ENCODE data around the gene SAMMSON.

The SAMMSON gene

DNA sequence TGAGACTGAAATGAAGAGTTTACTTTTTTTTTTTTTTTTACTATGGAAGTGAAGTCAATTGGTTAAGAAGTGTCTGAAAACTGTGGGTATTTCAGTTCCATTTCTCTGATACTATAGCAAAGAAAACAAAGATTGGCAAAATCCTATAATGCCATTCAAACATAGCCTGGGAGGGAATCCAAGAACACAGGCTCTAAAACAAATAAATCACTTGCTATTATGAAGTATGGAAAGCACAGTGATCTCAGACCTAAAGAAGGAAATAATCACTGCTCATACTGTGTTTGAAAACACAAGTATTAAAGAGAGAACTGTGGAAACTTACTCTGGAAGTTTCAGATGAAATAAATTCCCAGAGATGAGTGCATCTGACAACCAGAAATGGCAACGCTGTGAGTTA is 12.0 kb downstream of the SAMMSON start:
- DNase-seq (ENCODE audit: low read depth): no peak

DNA sequence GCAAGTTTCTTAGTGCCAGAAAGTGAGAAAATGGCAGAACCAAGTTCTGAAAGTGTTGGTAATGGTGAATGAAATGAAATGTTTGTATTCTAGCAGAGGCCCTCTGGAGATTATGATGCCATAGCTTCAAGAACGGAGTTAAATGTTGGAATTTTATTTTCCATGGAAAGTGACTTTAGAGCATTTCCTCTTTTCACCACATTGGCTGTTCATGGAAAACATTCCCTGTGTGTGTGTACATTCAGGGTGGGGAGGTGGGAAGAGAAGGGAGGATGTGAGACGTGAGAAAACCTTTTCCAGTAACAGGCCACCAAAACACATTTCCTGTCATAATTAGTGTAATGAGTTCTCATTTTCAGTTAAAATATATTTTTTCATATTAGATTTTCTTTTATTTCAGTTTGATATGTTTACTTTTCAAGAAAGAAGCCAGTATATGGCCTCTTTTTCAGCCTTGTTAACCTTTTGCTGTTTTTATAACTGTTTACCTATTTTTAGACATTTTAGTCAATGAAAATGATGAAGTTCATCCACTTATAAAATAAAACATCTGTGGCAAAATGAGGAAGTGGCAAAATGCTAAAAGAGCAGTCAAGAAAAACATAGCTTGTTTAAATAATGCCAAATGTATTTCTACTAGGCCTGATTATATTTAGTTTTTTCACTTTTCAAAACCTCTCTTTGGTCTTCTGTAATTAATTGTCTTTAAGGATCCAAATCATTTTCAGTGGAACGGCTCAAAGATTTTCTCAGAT is 21.6 kb downstream of the SAMMSON start:
- DNase-seq (ENCODE audit: low read depth): no peak

DNA sequence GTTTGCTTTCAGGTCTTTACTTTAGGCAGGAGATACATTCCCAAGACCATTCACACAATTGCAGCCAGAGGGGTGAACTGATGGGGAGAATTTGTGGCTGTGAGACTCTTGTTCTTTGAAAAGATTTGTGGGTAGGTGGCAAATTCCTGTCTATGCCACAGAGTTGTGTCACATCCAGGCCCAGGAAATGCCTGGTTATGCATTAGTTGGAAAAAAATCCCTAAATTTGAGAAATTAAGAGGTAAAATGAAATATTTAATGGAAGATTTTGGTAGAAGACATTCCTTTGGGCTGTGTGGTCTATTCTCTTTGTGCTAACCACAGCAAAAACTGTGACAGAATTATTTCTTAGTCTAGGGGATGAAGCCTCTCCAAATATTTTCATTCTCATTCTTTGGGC is 28.8 kb downstream of the SAMMSON start:
- DNase-seq (ENCODE audit: low read depth): no peak

DNA sequence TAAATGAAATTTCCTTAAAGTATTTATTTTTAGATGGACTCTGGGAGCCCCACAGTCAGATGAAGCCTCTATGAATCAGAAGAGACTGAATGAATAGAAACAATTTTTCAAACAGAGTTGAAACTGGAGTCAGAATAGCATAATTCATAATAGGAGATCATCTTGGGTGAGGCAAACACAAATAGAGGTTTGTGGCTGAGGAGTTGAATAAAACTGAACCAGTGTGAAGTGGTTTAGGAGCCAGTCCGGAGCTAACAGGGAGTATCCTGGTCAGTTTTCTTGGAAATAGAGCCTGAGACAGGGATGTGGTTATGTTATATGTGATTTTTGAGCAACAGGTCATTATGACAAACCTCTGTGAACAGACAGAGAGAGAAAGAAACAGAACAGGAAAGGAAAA is 39.2 kb downstream of the SAMMSON start:
- DNase-seq (ENCODE audit: low read depth): no peak

DNA sequence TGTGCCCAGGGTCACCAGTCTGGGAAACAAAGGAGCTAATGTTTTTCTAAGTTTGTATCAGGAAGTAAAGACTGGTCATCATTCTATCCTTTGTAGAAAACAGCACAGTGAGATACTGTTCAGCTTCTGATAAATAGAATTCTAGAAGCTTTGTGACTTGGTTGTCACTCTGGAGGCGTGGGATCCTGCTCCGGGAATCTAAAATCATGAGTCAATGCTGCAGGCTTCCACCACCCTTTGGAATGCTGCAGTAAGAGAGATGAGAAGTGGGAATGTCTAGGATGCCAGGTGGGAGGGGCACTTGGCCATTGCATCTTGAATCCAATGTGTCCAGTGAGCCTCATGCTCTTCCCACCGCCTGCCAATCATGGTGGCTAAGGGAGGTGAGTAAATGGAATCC is 40.9 kb downstream of the SAMMSON start:
- no peak for DNase-seq (ENCODE audit: low read depth)

DNA sequence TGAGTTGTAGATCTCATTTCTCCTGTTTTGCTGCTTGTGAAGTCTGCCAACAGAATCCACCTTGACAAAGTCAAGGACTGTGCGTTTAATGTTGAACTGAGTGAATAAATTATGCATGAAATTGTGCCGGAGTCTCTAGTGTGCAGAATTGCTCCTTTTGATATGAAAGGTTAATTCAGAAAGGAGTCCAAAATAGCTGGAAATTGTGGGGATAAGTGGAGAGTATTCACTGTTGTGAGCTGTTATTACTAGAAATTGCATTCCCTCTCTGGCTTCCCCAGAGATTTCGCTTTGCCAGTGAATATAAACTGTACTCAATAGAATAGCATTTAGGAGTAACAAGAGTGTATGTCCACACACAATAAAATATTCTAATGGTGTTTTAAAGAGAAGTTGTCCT is 43.1 kb downstream of the SAMMSON start:
- no peak for DNase-seq (ENCODE audit: low read depth)

DNA sequence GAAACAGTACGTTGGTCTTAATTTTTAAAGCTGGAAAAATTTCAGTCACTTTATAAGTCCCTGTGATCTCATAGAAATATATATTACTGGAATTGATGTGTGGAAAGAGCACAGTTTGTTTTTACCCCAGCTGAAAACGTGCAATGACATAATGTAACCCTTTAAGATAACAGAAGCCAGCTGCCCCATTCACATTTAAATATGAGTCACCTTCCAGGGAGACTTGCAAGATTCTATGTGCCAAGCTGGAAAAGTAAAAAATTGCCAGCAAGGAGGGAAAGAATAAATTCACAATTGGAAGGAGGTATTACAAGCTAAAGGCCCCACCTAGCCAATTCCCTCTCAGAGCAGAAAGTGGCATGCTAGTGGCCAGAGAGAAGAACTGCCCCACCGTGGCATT is 50.2 kb downstream of the SAMMSON start:
- no peak for DNase-seq (ENCODE audit: low read depth)

DNA sequence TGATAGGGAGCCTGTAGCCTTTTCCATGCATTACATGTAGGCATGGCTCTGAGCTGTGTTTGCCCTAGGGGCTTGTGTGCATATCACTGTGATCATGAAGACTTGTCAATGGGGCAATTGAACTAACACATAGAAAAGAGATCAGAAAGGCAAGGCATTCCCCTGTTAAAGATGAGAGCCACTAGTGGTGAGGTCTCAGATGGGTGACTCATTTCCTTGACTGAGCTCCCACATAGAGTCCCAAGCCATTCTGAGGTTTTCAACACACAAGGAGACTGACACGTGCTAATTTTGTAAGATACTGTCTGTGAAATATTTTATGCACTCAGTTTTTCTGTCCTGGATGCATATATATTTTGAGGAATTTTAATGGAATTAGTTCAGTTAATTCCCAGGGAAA is 53.8 kb downstream of the SAMMSON start:
- no peak for DNase-seq (ENCODE audit: low read depth)

DNA sequence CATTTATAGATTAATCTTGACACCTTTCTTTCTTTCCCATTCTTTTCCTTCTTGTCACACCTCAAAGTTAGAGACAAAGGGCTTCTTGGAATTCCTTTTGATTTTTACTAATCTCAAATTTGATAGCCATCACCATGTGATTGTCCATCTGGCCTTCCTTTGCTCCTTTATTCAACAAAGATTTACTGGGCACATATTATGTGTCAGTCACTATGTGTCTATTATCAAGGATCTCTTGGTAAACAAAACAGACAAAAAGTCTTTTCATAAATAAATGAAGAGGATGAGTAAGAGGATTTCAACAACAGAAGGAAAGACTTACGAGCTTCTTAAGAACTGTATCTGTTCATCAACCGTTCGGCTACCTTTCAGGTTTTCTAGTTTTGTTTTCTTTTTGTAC is 56.5 kb downstream of the SAMMSON start:
- DNase-seq (ENCODE audit: low read depth): no peak

DNA sequence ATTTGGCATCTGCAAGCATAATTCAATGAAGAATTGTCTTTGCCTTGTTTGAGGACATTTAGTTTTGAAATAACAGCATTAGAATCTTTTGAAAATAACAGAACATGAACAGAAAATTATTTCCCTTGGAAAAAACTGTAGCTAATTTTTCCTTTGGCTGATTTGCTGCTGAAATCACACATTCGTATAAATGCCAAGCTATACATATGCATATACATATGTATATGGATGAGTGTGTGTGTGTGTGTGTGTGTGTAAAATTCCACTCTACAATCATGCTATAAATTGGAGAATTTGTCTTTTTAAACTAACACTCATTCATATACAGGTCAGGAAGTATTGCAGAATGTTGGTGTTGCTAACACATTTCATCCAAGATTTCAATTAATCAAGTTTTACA is 57.9 kb downstream of the SAMMSON start:
- no peak for DNase-seq (ENCODE audit: low read depth)

DNA sequence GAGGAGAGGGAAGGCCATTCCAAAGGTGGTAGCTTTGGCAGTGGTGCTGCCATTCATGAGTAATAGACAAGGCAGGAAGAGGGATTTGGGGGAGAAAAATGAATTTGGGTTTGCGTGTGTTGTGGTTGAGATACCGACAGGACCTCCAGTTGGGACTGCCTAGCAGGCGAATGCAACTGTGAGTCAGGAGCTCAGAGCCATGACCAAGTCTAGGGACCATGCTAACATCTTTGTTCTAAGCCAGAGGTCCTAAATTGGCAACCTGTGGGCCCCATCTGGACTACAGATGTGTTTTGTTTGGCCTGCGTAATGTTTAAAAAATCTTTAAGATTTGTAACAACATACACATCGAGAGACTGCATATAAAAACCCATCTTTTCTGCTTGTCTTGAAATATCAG is 61.6 kb downstream of the SAMMSON start:
- DNase-seq (ENCODE audit: low read depth): no peak

DNA sequence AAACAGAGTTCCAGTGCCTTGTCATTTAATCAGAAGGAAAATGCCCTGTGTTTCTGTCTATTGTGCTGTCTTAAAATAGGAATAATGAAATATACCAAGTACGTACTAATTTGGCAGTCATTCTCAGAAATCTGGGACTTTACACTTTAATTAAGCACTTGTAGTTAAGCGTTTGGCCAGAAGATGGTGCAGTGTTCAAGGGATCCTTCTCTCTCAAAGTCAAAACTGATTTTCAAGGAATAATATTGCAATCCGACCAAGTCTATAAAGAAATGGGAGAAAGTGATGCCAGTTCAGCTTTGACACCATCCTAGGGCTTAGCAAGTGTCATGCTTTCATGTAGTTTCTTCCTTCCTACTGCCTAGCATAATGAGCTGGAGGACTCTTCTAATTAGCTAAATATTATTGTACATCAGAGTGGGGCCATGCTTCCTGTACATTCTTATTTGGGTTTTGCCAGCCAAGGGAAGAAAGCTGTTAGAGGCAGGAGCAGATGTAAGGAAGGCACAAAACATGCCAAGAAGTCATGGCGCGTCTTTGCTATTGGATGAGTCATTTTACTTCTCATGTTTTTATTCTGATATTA is 64.8 kb downstream of the SAMMSON start:
- no peak for DNase-seq (ENCODE audit: low read depth)

DNA sequence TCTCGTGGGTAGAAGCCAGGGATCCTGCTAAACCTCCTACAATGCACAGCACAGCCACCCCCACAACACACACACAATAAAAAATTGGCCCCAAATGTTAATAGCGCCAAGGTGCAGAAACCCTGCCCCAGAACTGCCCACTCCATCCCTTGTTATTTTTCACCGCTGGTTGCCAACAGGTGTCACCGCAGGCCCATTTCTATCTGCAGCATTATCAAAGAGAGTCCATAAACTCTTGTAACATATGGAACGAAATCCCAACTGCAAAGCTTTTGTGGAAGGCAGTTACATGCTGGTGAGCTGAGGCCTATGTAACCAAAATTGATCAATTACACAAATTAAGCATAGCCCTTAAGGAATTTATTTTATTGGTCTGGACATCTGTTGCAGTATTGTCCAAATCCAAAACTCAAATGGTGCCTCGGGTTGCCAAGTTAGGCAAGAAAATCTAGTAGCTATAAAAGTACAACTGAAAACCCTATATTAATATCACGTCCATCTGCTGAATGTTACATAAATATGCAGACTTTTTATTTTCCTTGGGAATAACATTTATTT is 66.2 kb downstream of the SAMMSON start:
- DNase-seq (ENCODE audit: low read depth): no peak

DNA sequence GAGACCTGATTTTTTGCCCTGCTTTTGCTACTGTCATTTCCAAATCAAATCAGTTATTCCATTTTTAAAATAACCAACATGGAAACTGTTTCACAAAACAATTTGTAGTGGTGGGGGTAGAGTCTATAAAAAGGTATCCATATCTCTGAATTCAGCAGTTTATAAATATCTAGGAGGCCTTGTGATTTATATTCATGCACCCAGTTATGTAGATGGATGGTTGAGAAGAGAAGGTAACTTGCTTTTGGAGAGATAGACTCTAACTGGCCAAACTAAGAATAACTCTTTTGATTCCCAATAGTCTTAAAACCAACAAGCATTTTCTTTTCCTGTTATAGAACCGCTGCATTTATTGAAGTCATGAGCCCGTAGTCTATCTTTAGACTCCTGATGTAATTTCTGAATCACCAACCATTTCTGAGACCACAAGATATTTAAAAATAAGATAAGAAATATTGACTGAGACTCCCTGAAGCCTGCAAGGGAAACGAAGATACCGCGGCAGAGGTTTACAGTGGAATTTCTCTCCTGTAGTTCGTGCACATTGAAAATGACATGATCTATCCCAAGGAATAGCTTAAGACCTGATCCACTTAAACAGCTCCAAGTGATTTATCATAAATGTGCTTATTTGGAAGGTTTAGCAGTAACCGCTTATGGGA is 68.5 kb downstream of the SAMMSON start:
- DNase-seq (ENCODE audit: low read depth): no peak

DNA sequence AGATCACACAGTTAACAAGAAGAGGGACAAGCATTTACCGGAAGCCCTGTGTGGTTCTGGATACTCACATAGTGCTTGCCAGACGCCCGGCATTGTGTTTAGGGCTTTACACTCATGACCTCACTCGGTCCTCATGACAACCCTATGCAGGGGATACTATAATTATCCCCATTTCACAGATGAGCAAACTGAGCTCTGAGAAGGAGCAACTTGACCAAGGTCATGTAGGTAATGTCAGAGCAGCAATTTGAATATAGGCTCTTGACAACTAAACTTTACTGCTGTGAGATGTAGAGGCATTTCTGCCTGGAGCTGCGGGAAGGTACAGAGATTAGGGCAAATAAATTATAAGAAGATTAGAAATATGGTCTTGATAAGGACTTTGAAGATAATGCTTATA is 70.0 kb downstream of the SAMMSON start:
- no peak for DNase-seq (ENCODE audit: low read depth)

DNA sequence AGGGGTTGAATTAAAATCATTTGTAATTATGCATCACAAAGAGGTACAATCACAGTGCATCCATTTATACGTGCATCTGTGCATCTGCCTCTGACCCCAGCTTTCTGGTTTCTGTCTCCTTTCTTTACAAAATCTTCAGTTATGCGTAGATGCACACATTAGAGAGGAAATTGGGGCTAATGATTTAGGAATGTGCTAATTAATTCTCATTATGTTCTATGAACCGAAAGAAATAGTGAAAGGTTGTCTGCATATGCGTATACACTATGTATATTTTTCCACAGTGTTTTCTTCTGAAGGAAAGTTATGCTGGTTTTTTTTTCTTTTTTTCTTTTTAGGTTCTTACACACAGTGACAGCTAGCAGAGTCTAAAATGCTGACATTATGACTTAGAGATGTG is 71.6 kb downstream of the SAMMSON start:
- no peak for DNase-seq (ENCODE audit: low read depth)

DNA sequence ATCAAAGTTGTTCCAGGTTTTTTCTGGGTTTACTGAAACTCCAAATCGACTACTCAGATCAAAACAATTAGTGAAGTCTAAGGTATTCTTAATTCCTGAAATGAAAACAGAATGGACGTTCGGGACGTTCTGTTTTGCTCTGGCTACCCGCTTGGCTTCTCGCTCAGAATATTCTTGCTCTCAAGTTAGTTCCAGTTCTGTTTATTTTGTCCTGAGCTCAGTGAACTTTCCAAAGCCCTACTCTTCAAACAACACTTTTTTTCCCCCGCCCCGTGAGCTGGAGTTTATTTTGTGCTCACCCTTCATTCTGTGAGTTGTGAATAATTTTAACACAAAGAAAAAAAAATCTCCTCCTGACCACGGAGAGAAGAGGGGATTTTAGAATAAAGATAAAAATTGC is 72.6 kb downstream of the SAMMSON start:
- DNase-seq (ENCODE audit: low read depth): no peak

DNA sequence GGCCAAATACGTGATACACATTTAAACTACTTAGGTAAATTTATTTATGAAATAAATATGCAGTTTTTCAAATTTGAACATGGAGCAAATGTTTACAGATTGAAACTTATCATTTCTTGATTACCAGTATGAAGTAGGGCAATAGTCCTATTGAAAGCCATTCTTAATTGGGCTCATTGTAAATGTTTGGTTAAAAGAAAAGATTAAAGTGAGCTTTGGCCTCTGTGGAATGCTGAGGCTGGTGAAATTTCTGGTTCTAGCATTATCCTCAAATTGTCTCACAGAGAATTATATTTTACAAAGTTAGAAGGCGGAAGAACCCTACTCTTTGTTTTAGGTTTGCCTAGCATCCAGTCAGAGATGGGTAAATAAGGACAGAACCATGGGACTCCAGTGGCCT is 73.2 kb downstream of the SAMMSON start:
- no peak for DNase-seq (ENCODE audit: low read depth)

DNA sequence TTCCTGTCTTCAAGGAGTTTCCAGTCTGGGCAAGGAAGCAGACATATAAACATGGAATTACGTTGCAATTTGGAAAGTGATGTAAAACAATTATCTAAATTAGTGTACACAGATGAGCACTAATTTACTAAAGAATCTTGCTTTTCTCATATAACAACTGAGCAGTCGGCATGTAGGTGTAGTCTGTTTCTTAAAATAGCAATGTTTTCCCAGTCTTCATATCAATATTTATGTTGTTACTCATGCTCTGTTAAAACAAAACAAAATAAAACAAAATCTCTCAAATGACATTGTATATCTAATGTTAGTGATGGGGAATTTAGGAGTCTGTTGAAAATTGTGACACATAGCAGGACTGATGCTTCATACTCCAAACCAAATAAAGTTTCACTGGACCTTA is 75.6 kb downstream of the SAMMSON start:
- no peak for DNase-seq (ENCODE audit: low read depth)

DNA sequence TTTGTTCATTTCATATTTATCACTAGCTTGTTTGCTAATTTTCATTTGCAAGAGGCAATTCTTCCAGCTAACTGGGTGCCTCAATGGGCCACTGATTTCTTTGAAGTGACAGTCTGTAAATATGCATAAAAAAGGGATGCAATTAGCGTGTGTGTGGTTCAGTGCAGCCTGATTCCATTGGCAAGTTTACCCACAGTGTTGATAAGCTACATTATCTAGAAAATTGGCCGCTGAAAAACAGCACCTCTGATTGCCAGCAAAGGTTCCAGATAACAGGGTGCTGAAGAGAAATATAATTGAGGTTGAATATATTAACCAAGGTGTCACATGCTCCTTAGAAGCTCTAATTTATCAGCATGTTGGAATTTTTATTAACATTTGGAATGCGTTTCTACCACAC is 76.9 kb downstream of the SAMMSON start:
- no peak for DNase-seq (ENCODE audit: low read depth)

DNA sequence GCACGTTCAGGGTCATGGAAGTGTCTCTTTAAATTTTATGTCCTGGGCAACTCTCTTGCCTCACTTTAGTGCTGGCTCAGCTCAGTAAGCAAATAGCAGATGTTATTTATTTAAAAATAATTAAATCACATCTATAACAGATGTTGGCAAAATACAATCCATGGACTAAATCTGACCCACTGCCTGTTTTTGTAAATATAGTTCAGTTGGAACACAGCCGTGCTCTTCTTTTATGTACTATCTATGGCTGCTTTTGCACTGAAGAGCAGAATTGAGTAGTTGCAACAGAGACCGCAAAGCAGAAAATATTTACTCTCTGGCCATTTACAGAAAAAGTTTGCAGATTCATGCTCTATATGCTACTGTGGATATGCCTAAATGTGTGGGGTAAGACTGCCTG is 79.2 kb downstream of the SAMMSON start:
- DNase-seq (ENCODE audit: low read depth): no peak

DNA sequence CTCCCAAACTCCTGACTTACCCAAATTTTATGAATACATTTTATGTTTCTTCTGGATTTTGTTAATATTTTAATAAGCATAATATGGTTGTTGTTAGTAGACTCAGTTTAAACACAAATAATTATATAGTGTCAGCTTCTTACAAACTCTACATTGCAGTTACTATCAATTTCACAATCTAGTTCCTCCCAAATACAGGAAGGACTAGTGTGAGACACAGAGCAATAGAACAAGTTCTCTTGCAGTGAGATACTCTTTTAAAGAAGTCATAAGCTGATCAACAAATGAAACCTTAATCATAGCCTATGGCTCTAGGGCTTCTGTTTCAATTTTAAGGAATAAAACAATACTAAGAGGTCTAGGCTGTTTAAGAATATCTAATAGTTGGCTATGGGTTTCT is 86.1 kb downstream of the SAMMSON start:
- no peak for DNase-seq (ENCODE audit: low read depth)

DNA sequence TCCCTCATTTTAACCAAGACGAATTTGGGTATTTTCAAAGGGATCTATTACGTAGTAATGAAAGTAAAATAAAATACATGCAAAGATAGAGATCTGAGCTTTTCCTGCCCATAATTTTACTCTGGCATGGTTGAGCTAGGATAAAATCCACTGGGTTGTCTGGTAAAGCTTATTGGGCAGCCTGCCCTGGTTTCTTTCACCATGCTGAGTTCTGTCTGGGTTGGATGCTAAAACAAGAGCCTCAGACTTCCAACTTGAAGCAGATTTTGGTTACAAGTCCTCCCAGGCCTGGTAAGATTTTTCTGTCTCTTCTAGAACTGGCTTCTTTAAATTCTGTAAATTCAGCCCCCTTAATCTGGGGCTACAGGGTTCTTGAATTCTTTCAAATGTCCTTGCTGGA is 86.8 kb downstream of the SAMMSON start:
- no peak for DNase-seq (ENCODE audit: low read depth)
